NCI-H2171 (cell line): Measurements from ENCODE around the gene NAT16.
"Not testable (repeated sequence)": the region's sequence is repeated elsewhere in the genome, so short reads cannot be mapped to it uniquely, and the experiment has no call there.

Source experiments
- DNase-seq: peaks from one replicate; lab custom pipeline; 2025; lab: John Stamatoyannopoulos, UW

Gene NAT16

GRCh38 chr7:101201695-101202602 lies 21.9 kb upstream of the NAT16 start:
- no peak for DNase-seq

GRCh38 chr7:101200862-101201599 lies 20.9 kb upstream of the NAT16 start, which contains the start of gene MOGAT3:
Gene MOGAT3 (minus strand): TSS chr7:101201036. CDS start chr7:101200854, 182 bp downstream.
- no peak for DNase-seq

GRCh38 chr7:101200504-101200861 lies 20.4 kb upstream of the NAT16 start:
- DNase-seq = no peak

DNA sequence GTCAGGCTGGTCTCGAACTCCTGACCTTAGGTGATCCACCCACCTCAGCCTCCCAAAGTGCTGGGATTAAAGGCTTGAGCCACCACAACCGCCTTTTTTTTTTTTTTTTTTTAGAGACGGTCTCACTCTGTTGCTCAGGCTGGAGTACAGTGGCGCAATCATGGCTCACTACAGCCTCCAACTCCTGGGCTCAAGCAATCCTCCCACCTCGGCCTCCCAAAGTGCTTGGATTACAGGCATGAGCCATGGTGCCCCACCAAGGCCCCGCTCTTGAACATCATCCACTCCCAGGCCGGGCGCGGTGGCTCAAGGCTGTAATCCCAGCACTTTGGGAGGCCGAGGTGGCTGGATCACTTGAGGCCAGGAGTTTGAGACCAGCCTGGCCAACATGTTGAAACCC lies 19.4 kb upstream of the NAT16 start:
- DNase-seq = not testable (repeated sequence)

DNA sequence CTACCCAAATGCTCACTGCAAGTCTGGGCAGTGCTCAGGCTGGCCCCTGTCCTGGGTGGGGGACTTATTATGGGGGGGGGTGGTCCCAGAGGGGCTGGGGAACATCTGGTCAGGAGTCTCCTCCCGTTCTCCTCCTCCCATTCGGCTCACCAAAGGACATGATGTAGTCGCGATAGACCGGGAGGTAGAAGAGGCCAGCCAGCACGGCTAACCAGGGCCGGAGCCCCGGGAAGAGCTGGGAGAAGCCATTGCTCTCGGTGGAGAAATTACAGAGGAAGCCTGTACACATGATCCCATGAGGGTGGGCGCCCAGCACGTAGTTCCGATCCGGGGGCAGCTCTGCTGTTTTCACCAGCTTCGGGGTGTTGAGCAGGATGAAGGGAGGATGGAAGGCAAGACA lies 18.4 kb upstream of the NAT16 start:
- no peak for DNase-seq

- DNase-seq = no peak
Measured at GRCh38 chr7:101197991-101198390, 17.9 kb upstream of the NAT16 start.

DNA sequence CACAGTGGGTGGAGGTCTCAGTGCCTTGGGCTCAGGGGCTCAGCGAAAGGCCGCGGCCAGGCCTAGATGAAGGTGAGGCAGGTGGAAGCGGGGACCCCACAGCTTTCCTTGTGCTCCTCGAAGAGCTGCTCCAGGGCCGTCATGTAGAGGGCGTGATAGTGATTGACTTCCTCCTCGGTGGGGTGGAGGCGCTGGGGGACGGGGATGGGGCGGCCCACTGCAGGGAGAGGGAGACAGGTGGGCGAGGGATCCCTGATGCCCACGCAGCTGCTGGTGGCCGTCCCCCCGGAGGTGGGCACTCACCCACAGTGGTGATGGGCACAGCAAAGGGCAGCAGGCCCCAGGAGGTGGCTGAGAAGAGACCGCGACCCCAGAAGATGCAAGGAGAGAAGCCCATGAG lies 15.8 kb upstream of the NAT16 start:
- DNase-seq = no peak

DNA sequence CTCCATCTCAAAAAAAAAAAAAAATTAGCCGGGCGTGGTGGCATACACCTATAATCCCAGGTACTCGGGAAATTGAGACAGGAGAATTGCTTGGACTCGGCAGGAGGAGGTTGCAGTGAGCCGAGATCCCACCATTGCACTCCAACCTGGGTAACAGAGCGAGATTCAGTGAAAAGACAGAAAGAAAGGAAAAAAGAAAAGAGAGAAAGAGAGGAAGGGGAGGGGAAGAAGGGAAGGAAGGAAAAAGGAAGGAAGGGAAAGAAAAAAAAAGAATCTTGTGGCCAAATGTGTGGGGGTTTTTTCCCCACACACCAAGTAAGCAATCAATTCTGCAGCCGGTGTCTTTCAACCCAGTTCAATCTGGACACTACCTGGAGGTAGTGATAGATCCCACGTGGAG lies 9.0 kb upstream of the NAT16 start:
- no peak for DNase-seq

- no peak for DNase-seq
Measured at GRCh38 chr7:101186844-101187428, 6.8 kb upstream of the NAT16 start.

- no peak for DNase-seq
Measured at GRCh38 chr7:101186194-101186593, 6.1 kb upstream of the NAT16 start.

- no peak for DNase-seq
Measured at GRCh38 chr7:101185258-101185839, 5.3 kb upstream of the NAT16 start.

- no peak for DNase-seq
Measured at GRCh38 chr7:101179713-101180112, 380 bp downstream of the NAT16 start.

DNA sequence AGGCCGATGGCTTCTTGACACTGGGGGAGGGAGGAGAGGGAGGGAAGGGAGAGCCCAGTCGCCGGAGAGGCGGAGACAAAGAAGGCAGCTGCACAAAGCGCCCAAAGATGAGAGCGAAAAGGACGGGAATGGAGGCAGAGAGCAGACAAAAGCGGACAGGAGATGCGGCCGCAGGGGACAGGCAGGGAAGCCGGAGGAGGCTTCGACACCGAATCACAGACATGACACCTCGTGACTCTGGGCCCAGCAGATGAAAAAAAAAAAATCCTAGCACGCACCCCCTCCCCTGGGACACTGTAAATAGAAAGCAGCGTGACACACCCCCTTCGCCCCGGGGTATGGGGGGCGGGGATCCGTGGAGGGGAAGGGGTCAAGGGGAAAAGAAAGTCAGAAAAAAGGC lies 976 bp downstream of the NAT16 start:
- peak; percentile 39 for DNase-seq

GRCh38 chr7:101177644-101178043 lies 2.4 kb downstream of the NAT16 start:
- no peak for DNase-seq

GRCh38 chr7:101175664-101176063 lies 4.4 kb downstream of the NAT16 start:
- no peak for DNase-seq

DNA sequence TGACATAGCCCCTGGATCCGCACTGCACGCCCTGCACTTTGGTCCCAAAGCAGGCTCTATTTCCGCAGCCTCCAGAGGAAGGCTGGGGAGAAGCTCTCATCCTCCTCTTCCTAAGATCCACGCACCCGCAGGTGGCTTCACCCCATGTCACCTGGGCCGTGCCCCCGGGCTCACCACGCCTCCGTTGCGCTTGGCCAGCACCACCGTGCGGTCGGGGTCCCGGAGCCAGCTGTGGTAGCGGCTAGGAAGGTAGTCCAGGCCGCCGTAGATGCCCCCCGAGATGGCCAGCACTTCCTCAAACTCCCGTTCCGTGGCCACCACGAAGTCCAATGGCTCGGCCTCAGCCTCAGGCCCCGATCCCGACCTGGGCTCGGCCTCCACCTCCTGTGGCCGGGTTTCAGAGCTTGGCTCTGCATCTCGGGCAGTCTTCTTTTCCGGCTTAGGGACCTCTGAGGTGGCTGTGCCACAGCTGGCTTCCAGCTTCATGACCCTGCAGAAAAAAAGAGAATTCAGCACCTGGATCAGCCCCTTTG lies 5.7 kb downstream of the NAT16 start:
- DNase-seq = no peak

DNA sequence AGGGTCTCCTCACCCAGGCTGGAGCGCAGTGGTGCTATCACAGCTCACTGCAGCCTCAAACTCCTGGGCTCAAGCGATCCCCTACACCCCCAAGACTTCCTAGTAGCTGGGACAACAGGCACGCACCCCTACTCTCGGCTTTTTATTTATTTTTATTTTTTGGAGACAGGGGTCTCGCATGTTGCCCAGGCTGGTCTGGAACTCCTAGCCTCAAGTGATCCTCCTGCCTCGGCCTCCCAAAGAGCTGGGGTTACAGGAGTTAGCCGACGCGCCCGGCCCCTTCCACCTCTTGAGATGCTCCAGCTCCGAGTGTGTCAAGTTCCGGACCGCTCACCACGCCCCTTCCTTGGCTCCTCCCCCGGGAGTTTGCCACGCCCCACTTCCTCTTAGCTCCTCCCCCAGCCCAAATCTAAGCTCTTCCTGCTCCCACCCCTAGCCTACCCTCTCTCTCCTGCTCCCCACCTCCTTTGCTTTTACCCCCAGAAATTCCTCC lies 6.3 kb downstream of the NAT16 start:
- DNase-seq = no peak

DNA sequence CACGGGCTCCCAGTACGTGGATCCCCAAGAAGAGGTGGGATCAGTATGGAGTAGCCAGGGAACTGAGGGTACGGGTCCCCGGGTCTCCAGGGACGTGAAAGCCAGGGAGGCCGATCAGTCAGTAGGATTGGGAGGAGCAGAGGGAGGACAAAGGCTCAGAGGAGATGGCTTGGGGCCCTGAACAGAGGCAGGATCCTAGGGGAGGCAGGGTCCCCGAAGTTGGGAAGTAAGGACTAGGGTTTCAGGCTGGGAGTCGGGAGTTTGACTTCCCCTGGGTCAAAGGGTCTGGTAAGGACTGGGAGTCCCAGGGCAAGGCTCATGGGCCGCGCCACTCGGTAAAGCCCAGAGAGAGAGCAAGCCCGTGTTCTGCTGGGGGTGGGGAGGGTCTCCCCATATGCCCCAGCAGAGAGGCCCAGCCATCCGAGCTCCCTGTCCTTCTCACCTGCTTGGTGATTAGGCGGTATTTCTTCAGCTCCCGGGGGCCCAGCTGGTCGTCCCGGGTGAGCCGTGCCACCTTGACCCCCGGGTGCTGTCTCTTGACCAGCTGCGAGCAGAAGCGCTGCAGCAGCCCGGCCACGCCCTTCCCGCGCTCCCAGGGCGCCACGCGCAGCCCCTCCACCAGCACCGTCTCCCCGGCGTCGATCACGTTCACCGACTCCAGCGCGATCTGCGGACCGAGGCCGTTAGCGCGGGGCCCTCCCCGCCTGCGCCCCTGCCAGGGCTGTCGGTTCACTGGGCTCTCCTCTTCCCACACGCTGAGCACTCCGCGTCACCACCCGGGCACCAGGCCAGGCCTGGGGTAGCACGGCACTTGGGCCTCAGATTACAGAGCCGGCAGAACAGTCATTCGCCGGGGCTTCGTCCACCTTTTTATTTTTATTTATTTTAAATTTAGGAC lies 7.0 kb downstream of the NAT16 start:
- peak; percentile 37 for DNase-seq

DNA sequence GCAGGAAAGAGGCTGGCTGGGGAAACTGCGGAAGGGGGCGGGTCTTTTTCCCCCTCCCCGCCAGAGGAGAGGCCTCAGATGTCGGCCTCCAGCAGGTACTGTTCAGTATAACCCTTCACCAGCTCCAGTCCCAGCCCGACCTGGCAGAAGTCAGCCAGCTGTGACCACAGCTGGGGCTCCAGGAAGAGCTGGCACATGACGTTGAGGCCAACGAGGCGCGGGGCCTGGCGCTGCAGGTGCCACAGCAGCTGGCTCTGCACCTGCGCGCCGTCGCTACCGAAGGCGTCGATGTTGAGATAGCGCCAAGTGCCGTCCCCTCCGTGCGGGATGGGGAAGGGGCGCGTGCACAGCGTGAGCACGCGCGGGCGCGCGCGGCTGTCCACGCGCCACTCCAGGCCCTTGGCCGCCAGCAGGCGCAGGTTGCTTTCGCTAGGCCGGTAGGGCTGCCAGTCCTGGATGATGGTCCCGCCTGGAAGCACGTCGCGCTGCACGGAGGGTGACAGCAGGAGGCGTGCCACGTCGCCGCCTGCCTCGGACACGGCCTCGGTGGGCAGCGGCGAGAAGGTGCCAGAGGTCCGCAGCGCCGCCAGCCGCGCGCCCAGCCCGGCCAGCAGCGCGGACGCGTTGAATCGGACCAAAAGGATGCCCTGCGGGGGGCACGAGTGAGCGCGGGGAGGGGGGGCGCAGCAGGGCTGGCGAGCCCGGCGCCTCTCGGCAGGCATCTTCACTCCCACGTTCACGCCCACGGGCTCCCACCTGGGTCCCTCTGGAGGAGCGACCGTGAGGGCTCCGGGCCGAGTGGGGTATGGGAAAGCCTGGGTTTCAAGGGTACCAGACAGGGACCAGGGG lies 7.9 kb downstream of the NAT16 start:
- peak; percentile 80 for DNase-seq

- no peak for DNase-seq
Measured at GRCh38 chr7:101171442-101171837, 8.7 kb downstream of the NAT16 start.
